Activated CD8-positive, alpha-beta memory T cell treated with anti-CD3 and anti-CD28 coated beads, Interleukin-2, amount 50 U/mL, for 24 hours (primary cell): ENCODE data around the gene KCNK7.

ENCODE experiments used
- DNase-seq: peaks from one replicate; pipeline ENCODE4 v3.0.0-alpha.2; 2020; ENCODE audit errors: extremely low read depth

The KCNK7 gene

GRCh38 chr11:65556470-65557279, 38.9 kb downstream of the KCNK7 start:
- DNase-seq, result no peak

DNA sequence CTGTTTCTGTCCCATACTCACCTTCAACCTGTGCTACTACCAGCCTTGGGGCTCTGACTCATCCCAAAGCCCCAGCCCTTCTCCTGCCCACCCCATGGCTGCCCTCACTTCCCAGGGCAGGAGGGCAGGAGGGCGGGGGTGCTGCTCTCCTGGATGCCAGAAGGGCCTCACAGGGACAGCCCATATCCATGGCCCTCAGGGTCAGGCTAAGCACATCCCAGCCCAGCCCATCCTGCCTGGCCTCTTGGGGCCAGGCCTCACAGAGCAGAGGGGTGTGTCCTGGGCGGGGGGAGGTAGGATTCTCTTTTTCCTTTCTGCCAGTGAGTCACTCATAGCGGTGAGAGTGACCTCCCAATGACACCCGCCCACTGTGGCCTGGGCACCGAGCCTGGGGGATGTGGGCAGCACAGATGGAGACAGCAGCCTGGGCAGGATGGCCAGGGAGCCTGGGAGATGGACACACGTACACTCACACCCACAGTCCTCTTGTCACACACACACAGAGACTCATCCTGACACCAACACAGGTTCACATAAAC, 39.8 kb downstream of the KCNK7 start:
- DNase-seq, result no peak

GRCh38 chr11:65554842-65555430, 40.7 kb downstream of the KCNK7 start:
- no peak for DNase-seq

GRCh38 chr11:65554057-65554818, 41.4 kb downstream of the KCNK7 start:
- no peak for DNase-seq

- no peak for DNase-seq
These were observed 42.1 kb downstream of the KCNK7 start for GRCh38 chr11:65553301-65554001.

GRCh38 chr11:65552388-65552951, 43.1 kb downstream of the KCNK7 start:
- DNase-seq, result no peak

DNA sequence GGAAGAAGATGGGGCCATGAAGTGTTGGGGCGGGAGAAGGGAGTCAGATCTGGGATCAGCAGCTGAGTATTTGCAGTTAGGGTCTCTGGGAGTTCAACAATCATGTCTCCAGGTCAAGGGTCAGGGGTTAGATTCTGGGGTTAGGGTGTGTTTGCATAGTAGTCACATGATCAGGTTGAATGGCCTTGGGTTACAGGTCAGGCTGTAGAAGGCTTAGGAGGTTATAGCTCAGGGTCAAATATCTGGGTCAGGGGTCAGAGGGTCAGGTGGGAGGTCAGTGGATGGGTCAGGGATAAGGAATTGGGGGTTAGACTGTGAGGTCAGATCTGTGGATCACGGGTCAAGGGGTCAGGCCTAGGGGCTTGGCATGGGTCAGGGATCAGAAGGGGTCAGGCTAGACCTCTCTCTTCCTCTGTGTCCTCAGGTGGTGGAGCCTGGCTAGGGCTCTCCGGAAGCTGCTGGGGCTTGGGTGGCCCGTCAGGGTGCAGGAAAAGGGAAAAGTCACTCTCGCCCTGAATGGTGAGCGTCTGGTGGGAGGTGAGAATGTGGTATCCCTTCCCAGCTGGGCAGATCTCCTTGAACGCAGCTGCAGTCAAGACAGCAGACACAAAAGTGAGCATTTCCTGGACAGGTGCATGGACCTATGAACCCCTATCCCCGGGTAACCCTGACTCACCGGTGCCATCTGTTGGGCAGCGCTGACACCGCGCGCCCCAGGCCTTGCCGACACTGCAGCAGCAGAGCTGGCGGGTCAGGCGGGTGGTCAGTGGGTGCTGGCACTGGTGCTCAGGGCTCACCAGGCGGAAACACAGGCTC, 43.8 kb downstream of the KCNK7 start:
- DNase-seq, result no peak

DNA sequence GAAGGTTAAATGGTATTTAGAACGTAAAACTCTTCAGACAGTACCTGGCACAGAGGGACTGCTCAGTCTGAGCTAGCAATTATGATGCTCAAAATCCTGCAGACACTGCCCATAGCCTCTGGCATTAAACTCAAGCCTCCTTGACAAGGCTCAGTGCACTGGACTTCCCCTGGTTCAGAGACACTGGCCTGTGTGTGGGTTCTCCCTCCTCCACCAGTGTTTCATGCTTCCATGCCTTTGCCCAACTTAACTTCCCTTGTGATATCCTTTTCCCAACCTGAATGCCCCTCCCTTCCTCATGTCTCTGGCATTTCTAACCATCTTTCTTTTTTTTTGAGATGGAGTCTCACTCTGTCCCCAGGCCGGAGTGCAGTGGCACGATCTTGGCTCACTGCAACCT, 46.5 kb downstream of the KCNK7 start:
- no peak for DNase-seq

- no peak for DNase-seq
These were observed 47.2 kb downstream of the KCNK7 start for GRCh38 chr11:65548395-65548794.

GRCh38 chr11:65547446-65548125, 48.0 kb downstream of the KCNK7 start:
- DNase-seq, result no peak

DNA sequence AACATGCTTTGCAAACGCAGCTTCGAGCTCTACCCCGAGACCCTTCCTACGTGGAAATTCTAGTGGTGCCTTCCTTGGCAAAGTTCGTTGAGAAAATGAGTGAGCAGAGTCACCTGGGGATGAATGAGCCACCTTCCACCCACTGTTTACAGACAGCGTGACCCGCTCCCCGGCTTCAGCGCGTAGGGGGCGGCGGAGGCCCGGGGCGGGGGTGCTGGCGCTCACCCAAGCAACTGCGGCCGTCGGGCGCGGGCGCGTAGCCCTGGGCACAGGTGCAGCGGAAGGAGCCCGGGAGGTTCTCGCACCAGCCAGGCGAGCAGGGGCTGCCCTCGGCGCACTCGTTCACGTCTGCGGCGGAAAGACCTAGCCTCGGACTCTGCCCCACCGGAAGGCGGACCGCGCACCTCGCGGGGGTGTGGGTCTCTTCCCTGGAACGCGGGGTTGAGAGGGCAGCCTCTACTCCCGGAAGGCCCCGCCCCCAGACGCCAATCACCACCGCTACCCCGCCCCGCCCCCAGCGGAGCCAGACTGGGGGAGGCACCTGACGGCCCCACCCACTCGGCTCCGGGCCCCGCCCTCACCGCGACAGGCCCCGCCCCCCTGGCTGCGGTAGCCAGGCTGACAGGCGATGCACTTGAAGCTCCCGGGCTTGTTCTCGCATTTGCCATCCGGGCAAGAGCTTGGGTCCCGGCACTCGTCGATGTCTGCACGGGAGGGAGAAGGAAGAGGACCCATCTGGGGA, 49.2 kb downstream of the KCNK7 start:
- DNase-seq, result peak; percentile 88

DNA sequence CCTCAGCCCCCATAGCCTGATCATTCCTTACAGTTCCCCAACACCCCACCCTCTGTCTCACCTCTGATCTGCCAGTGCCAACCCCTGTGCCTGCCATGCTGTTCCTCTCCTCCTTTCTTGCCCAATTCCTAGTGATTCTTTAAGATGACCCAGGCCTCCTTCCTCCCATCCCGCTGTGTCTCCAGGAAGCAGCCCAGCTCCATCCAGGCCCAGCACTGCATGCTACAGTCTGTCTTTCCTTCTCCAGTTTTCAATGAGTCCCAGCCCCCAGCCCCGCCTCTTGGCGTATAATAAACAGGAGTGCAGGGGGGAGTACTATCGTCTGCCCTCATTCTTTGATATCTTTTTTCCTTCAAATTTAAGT, 49.8 kb downstream of the KCNK7 start:
- DNase-seq, result no peak
